GM21529 (cell line): ENCODE results near the gene ACSBG1.
"Not testable (repeated sequence)": the region's sequence is repeated elsewhere in the genome, so short reads cannot be mapped to it uniquely, and the experiment has no call there.

ENCODE experiments used
- ATAC-seq: cut with Tn5 transposase; IDR thresholded peaks from one replicate; pipeline ENCODE4 v1.9.1; 2021; ENCODE audit not compliant: unreplicated experiment

Gene ACSBG1

DNA sequence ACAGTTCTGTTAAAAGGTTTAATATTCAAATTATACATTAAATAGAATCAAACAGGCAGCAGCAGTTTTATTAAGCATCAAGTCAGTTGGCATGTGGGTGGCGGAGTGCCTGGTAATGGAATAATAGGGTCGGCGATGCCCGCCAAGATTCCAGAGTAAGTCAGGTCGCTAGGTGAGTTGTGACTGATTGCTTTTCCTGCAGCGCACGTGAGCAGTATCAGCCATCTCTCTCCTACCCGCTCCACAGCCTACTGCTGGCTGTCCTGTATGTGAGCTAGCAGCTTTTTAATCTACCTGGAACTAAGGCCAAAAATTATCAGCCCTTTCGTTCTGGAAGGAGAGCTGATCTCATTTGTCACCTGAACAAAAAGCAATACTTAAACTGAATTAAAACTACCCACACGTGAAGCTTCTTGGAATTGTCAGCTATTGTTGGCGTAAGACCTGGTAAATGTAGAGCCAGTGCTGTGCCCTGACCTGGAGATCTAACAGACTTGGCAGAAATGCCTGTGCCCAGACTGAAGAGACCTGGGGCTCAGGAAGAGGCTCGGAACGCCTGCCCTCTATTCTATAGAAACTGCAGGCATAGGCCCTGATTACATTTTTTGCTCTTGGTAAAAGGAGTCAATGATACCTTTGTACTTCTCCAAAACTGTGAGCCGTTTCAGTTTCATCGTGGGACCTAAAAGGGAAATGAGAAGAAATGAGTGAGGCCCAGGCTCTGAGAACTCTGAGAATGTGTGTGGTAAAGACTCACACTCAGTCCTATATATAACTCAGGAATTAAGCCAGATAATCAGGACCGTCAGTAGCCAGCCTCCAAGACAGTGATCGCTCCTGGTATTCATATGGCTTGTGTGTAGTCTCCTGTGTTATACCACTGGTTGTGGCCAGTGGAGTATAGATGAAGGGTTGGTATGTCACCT, 63.3 kb downstream of the ACSBG1 start:
- ATAC-seq, result peak; percentile 75

DNA sequence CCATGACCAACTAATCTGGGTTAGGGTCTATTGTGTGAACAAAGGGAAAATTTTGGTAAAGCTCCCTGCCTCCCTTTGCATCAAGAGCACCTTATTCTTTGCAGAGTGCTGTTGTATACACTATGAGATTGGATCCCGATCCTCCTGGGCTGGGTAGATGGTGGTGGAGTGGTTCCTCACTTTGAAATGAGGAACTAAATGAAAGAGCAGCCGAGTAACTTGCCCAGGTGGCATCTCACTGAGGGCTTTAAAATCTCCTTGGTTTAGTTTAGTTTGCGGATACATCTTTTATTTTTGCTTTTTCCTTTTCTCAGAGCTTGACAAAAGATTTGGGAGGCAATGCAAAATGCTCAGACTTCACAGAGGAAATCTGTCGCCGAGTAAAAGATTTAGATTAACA, 65.8 kb downstream of the ACSBG1 start:
- ATAC-seq, result no peak

DNA sequence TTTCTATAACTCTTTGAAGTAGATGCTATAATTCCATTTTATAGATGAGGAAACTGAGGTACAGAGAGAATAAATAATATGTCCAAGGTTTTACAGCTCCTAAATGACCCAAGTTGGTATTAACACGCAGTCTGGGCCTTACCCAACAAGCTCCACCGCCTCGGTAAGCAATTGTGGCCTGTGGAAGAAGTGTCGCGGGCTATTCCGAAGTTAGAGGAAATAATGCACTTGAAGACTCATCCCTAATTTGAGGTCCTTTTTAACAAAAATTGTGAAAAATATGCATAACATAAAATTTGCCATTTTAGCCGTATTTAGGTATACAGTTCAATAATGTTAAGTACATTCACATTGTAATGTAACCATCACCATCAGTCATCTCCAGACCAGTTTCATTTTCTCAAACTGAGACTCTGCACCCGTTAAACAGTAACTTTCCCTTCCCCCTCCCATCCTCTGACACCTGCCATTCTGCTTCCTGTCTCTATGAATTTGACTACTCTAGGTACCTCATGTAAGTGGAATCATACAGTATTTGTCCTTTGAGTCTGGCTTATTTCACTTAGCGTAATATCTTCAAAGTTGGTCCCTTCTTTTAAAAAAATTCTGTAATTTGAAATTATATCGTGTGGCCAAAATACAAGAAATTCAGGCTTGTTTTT, 67.0 kb downstream of the ACSBG1 start:
- peak; percentile 69 for ATAC-seq

DNA sequence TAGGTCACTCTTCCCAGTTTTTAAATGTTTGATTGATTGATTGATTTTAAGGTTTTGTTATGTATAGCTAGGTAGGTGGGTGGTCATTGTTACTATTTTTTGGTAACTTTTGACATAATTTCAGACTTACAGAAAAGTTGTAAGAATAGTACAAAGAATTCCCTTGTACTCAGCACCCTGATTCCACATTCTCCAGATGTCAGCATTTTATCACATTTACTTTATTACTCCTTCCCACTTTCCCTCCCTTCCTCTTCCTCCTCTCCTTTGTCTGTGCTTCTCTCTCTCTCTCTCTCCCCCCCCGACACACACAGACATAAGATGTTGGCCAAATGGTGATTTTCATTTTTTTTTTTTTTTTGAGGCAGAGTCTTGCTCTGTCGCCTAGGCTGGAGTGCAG, 70.4 kb downstream of the ACSBG1 start:
- no peak for ATAC-seq

DNA sequence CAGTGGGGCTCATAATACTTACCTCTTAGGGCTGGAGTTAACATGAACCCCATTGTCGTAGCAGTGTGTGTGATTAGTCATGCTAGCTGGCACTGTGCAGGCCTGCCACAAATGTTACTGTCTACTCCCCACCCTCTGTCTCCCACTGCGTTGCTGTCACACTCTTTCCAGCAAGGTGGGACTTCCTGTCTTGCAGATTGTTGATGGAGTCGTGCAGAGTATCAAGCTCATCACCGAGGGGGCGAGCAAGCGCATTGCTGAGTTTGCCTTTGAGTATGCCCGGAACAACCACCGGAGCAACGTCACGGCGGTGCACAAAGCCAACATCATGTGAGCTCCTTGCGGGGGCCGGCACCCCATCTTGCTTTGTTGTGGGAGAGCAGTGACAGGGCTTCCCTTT, 72.3 kb downstream of the ACSBG1 start:
- no peak for ATAC-seq

DNA sequence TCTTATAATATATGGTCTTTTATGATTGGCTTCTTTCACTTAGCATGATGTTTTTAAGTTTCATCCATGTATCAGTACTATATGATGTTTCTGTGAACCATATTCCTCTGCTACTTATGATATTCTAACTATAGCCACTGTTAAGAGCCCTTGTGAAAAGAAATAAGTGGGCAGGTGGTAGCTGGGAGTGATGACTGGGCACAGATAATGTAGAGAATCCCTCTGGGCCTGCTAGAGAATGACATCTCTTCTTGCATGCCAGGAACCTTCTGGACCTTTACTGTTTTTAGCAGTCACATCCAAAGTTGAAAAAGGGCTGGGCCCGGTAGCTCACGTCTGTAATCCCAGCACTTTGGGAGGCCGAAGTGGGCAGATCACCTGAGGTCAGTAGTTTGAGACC, 75.0 kb downstream of the ACSBG1 start:
- no peak for ATAC-seq

DNA sequence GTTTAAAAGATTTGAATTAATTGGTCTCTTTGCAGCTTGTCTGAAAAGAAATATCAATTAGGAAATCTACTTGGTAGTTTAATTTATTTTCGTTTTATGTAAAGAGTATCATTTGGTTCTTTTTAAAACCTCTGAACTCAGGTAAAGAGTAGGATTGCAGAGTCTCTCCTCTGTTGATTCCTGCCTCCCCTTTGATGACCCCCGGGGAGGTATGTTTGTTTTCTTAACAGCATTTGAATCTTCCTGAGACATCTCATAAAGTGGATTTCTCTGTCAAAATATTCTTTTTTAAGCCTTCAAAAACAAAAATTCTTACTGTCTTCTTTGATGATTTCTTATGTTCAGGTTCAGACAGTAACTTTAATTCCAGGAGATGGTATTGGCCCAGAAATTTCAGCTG, 77.2 kb downstream of the ACSBG1 start:
- no peak for ATAC-seq

DNA sequence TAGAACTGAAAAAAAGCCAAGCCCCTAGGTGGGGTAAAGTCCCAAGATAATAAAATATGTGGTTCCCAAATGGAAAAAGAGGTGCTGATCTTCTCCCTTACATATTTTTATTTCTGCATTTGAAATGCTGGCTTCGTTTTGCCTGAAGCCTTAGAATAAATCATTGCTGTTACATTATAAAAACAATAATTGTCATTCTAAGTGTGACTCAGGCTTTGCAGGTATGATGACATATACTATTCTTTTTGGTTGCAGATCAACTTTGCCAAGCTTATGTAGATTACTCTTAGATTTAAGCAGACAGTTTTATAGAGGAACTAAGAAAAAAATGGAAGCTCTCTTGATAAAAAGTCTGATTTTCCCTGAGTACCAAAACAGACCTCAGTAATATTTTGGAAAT, 77.7 kb downstream of the ACSBG1 start:
- no peak for ATAC-seq

DNA sequence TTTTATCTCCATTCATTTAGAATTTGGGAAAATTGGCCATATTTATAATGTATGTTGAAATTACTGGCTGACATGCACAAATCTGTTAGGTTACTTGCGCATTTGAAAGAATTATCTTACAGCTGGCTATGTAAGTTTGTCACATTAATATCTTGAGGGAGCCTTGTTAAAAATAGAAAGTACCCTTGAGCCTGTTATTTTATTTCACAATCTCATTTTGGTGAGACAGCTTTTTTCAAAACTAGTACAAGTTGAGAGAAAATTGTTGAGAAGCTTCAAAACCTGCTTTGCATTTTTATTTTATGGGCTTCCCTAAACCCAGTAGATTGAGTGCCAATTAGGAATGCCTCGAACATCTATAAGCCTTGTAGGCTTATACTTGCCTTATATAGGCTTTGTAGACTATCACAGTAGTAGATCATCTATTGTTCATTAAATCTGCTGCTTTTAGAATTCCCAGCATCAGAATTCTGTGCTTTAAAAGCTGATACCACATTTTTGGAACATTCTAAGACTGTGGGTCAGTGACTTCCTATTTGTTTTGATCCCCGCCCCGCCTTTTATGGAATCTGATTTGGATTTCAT, 78.9 kb downstream of the ACSBG1 start:
- no peak for ATAC-seq

DNA sequence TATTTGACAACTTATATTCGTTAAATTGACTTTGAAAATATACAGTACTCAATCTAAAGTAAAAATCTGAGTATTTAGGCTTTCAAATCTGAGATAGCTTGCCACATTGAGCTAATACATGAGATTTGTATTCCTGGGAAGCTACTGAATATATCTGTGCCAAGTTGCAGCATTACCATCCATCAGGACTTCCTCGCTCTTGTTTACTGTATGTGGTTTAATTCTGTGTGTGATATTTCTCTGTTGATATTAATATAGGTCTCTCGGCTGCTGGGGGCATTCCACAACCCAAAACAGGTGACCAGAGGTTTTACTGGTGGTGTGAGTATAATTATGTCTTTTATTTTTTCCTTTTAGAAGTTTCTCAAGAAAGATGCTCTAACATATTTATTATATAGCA, 79.4 kb downstream of the ACSBG1 start:
- no peak for ATAC-seq

DNA sequence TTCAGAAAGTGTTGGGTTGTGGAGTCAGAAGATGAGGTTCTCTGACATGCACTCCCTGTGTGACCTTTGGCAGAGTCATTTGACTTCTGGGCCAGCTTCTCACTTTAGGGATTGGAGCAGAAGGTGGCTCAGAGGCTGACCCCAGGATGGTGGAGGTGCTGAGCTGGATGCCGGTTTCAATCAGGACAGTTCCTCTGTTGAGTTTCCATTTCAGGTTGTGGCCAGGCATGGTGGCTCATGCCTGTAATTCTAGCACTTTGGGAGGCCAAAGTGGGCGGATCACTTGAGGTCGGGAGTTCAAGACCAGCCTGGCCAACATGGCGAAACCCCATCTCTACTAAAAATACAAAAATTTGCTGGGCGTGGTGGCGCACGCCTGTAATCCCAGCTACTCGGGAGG, 83.3 kb downstream of the ACSBG1 start:
- ATAC-seq, result not testable (repeated sequence)

DNA sequence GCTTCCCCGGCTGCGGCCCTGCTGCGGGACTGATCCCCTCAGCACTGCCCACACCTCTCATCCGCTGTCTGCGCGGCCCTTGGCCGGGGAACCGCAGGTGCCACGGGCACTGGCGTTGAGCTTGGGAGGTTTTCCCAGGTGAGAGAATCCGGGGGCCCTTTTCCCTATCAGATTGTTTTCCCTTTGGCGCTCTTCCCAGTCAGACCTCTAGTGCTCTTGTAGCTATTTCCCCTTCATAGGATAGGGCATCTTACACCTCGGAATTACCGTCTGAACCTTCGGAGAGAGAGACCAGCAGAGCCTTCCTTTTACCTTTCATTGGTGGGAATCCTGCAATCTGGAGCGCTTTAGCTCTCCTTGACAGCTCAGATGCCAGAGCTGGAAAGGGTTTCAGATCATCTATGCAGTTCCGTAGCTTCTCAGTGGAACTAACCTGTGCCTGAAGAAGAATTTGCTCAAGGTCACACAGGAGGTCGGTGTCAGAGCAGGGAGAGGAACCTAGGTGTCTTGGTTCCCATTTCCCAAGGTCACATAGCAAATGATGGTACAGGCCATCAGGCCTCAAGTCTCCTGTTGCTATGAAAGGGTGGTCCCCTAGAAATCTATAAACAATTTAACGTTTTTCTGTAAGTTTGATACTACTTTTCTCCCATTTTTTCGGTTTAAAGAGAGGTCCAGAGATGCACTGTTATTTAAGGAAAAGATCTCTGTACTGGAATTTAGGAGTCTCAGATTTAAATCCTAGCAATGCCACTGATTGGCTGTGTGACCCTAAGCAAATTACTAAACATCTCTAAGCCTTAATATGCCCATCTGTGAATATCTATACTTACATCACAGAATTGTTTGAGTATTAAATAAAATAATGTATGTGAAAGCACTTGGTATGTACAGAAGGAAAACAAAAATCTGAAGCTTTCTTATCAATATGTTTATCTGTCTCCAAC, 84.3 kb downstream of the ACSBG1 start:
- peak; percentile 7 for ATAC-seq

DNA sequence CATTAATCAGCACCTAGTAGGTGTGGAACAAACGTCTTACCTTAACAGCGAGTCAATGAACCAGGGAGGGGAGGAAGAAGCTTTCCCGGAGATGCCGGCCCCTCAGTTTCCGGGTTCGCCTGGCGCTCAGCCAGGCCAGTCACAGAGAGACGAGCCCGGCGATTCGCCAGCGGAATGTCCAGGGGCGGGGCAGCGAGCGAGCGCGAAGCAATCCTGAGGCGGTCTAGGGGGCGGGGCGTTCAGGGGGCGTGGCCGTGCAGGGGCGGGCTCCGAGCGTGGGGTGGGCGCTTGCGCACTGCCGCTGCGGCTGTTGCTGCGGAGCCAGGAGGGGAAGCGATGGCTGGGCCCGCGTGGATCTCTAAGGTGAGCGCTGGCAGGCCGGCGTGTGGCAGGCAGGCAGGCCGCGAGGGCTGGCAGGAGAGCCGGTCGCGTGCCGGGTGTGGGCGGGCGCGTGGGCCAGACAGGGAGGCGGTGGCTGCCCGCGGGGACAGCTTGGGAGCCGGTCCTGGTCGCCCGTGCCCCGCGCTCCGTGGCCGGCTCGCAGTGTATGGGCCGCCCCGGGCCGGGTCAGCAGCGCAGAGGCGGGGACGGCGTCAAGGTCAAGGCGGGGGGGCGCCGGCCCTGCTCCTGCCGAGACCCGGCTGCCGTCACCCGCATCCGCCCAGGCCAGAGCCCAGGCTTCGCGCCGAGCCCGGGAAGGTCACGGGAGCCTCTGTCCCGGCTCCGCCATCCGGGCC, 85.1 kb downstream of the ACSBG1 start, which contains the start of gene IDH3A:
Gene IDH3A (plus strand): TSS at position 295 of the 737 bp plus-strand sequence. CDS start 42 bp downstream, at position 337.
- ATAC-seq, result peak; percentile 76

DNA sequence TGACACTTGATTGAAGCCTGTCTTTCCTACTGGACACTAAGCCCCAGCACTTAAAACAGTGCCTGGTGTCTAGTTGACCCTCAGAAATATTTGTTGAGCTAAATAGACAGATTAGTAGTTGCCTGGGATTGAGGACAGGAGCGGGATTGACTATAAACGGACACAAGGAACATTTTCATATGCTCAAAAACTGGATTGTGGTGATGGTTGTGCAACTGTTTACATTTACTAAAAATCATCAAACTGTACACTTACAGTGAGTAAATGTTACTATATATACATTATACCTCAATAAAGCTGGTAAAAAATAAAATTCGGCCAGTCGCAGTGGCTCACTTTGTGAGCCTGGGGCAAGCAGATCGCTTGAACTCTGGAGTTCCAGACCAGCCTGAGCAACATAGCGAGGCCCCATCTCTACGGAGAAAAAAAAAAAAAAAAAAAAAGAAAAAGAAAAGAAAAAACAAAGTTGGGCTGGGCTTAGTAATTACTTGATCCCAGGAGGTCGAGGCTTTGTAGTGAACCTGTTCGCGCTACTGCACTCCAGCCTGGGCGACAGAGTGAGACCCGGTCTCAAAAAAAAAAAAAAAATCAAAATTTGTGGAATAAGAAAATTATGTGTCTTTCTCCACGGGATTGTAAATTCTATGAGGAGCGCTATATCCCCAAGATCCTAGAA, 85.8 kb downstream of the ACSBG1 start:
- no peak for ATAC-seq

DNA sequence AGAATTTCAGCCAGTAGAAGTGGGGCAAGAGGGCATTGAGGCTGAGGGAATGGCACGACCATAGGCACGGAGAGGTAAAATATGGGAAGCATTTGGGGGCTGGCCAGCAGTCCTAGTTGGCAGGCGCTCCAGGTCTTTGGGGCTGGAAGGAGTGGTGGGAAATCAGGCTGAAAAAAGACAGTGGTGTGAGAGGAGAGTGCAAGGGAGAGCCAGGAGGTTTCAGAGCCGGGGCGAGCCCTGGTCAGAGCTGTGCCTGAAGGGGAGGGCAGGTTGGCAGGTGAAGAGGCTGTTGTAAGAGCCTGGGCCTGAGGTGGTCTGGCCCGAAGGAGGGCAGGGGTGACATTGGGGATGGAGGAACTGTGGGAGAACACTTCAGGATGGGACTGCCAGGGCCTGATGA, 86.8 kb downstream of the ACSBG1 start:
- no peak for ATAC-seq

DNA sequence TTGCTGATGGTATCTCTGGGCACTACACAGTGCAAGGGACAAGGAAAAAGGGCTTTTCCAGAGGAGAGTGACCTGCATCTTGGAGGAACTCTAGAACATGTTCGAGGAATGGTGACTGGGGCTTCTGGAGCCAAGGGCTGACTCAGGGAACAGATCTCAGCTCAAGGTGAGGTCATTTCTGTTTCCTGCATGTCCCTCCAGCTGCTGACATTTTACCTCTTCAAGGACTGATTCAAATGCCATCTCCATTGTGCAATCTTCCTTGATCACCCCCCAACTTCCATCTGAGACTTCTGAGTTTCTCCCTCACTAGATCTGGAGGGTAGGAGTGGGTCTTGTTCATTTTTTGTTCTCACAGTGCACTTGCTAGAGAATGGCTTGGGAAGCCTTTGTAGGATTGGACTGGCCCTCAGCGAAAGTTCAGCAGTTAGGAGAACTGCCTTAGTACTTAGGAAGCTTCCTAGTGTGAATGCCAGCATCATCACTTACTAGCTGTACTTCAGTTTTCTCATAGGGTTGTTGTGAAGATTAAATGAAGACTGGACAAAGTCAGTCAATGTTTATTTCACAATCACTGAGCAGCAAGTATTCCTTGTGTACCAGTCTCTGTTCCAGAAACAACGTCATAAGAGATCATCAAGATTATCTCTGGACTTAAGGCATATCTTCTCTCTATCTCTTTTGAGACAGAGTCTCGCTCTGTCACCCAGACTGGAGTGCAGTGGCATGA, 87.8 kb downstream of the ACSBG1 start:
- no peak for ATAC-seq

DNA sequence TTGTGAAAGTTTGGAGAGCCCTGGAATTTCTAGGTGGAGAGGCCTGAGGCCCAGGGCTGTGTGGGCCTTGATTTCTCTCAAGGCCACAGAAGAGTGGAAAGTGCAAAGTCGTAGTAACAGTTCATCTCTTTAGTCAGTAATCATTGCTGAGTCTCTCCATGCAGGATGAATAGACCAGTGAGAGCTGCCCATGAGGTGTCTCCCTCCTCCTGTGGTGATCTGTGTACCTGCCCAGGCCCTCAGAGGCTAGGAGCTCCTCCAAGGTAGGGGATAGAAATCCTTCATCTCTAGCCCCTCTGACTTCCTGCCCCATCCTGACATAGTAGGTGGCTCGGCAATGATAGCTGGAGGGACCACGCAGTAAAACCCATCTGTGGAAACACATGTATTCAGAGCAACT, 92.0 kb downstream of the ACSBG1 start:
- no peak for ATAC-seq

DNA sequence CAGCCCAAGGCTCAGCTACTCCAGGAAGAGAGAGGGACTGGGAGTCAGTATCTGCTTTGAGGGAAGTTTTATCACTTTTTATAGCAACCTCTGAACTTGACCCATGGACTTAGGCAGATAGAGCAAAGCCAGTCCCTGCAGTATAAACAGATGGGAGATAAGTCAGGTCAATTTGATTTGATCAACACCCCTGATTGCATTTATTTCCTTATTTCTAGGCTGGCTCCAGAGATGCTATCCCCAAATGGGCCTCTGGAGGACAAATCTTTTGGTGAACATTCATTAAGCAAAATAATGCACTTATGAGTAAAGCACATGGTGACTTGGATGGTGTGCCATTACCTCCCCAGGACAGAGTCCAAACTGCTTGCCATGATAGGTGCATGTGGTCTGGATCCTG, 94.1 kb downstream of the ACSBG1 start:
- ATAC-seq, result no peak

DNA sequence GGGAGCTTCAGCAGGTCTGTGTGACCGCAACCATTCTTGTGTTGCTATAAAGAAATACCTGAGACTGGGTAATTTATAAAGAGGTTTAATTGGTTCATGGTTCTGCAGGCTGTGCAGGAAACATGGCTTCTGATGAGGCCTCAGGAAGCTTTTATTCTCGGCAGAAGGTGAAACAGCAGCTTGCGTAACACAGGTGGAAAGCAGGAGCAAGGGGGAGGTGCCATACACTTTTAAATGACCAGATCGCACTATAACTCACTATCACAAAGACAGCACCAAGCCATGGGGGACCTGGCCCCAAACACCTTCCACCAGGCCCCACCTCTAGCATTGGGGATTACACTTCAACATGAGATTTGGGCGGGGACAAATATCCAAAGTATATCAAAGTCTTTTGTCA, 94.8 kb downstream of the ACSBG1 start:
- ATAC-seq, result no peak
